Neural progenitor cell (in vitro differentiated cells): Measurements from ENCODE around the gene RAD51B.

Source experiments
- EZH2 ChIP-seq: fragments of 200-600 bp; sonication (generic); IDR thresholded peaks from 2 replicates; pipeline ENCODE4 v1.6.1; 2017; ENCODE audit warnings: antibody characterized with exemption, mild to moderate bottlenecking, moderate library complexity
- EZH2phosphoT487 ChIP-seq: fragments of 200-600 bp; sonication (generic); IDR thresholded peaks from 2 replicates; pipeline ENCODE4 v1.6.1; 2017; ENCODE audit warnings: antibody characterized with exemption
- TF ChIP-seq, protein P1 (sequence below): fragments of 200-600 bp; sonication (generic); IDR thresholded peaks from 2 replicates; pipeline ENCODE4 v1.5.1; 2017; ENCODE audit warnings: antibody characterized with exemption, mild to moderate bottlenecking

DNA sequence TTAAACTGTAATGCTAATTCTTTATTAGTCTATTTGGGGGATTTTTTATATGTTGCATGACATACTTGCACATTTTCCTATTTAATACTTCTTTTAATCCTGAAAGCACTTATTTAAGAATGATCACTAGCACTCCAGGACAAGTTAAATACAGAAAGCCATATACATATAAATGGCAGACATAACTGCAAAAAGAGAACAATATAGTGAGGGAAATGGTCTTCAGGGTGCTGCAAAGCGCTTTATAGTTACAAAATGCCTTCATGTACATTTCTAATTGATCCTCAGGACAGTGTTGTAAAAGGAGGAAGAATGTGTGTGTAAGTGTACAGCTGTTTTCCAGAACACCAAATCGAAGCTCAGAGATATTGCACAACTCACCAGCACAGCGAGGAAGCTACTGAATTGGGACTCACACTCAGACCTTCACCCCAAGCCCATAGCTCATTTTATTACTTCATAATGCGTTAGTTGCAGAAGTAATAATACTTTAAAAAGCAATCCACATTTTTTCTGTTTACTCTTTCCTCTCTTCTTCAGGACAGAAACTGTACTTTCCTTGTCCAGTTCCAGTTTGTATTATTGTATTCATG is 428.2 kb downstream of the RAD51B start:
- TF ChIP-seq EZH2phosphoT487 (no peak), EZH2 (no peak)
- TF ChIP-seq, protein P1, sequence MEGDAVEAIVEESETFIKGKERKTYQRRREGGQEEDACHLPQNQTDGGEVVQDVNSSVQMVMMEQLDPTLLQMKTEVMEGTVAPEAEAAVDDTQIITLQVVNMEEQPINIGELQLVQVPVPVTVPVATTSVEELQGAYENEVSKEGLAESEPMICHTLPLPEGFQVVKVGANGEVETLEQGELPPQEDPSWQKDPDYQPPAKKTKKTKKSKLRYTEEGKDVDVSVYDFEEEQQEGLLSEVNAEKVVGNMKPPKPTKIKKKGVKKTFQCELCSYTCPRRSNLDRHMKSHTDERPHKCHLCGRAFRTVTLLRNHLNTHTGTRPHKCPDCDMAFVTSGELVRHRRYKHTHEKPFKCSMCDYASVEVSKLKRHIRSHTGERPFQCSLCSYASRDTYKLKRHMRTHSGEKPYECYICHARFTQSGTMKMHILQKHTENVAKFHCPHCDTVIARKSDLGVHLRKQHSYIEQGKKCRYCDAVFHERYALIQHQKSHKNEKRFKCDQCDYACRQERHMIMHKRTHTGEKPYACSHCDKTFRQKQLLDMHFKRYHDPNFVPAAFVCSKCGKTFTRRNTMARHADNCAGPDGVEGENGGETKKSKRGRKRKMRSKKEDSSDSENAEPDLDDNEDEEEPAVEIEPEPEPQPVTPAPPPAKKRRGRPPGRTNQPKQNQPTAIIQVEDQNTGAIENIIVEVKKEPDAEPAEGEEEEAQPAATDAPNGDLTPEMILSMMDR: no peak
